ENCODE measurements around the gene ACP5.
"Not testable (repeated sequence)": the region's sequence is repeated elsewhere in the genome, so short reads cannot be mapped to it uniquely, and the experiment has no call there.

Gene ACP5

GRCh38 chr19:11578258-11579142, 1.1 kb upstream of the ACP5 start:
- no peaks in the 10 kb centered on the region for H3K9me3 ChIP-seq (ENCODE audit: control insufficient read depth, low read length)
- no peak overlapping the region for H3K27ac ChIP-seq (ENCODE audit: low read depth, low read length, severe bottlenecking)
- H3K4me3 ChIP-seq (ENCODE audit: extremely low read depth, insufficient read depth, low read length, poor library complexity, severe bottlenecking), result no peak overlapping the region
- H3K36me3 ChIP-seq (ENCODE audit: control insufficient read depth, insufficient read depth, low read length), result no peaks in the 10 kb centered on the region
- 89 to 92% methylated on average over 53 to 56 of the region's 62 CpGs for WGBS, 2 experiments (ENCODE audit: insufficient coverage in 2 of 2)
- H3K4me1 ChIP-seq (ENCODE audit: control insufficient read depth, insufficient read depth, low read length, poor library complexity, severe bottlenecking), result no peaks in the 10 kb centered on the region

GRCh38 chr19:11576227-11576626, 1.2 kb downstream of the ACP5 start:
- Histone ChIP-seq H3K9me3 (ENCODE audit: control insufficient read depth, low read length) (no peaks in the 10 kb centered on the region), H3K27ac (ENCODE audit: low read depth, low read length, severe bottlenecking) (no peak overlapping the region), H3K4me1 (ENCODE audit: control insufficient read depth, insufficient read depth, low read length, poor library complexity, severe bottlenecking) (no peaks in the 10 kb centered on the region), H3K36me3 (ENCODE audit: control insufficient read depth, insufficient read depth, low read length) (no peaks in the 10 kb centered on the region), H3K4me3 (ENCODE audit: extremely low read depth, insufficient read depth, low read length, poor library complexity, severe bottlenecking) (no peak overlapping the region)
- WGBS, 2 experiments (ENCODE audit: insufficient coverage in 2 of 2), result 82 to 89% methylated on average over 13 to 15 of the region's 15 CpGs

GRCh38 chr19:11574689-11575088, 2.8 kb downstream of the ACP5 start:
- 95 to 98% methylated on average over 9 of the region's 9 CpGs for whole genome bisulfite sequencing, 2 experiments (ENCODE audit: insufficient coverage in 2 of 2)
- Histone ChIP-seq H3K27ac (ENCODE audit: low read depth, low read length, severe bottlenecking) (no peak overlapping the region), H3K4me3 (ENCODE audit: extremely low read depth, insufficient read depth, low read length, poor library complexity, severe bottlenecking) (no peak overlapping the region), H3K36me3 (ENCODE audit: control insufficient read depth, insufficient read depth, low read length) (no peaks in the 10 kb centered on the region), H3K9me3 (ENCODE audit: control insufficient read depth, low read length) (no peaks in the 10 kb centered on the region), H3K4me1 (ENCODE audit: control insufficient read depth, insufficient read depth, low read length, poor library complexity, severe bottlenecking) (no peaks in the 10 kb centered on the region)

- WGBS, 2 experiments (ENCODE audit: insufficient coverage in 2 of 2), result 69 to 79% methylated on average over 3 to 4 of the region's 4 CpGs
- H3K9me3 ChIP-seq (ENCODE audit: control insufficient read depth, low read length); H3K4me1 ChIP-seq (ENCODE audit: control insufficient read depth, insufficient read depth, low read length, poor library complexity, severe bottlenecking); H3K27ac ChIP-seq (ENCODE audit: low read depth, low read length, severe bottlenecking); H3K36me3 ChIP-seq (ENCODE audit: control insufficient read depth, insufficient read depth, low read length); H3K4me3 ChIP-seq (ENCODE audit: extremely low read depth, insufficient read depth, low read length, poor library complexity, severe bottlenecking): not testable (repeated sequence)
Observed at GRCh38 chr19:11573763-11574162, 3.7 kb downstream of the ACP5 start.

GRCh38 chr19:11573354-11573753, 4.1 kb downstream of the ACP5 start:
- H3K27ac ChIP-seq (ENCODE audit: low read depth, low read length, severe bottlenecking); H3K4me3 ChIP-seq (ENCODE audit: extremely low read depth, insufficient read depth, low read length, poor library complexity, severe bottlenecking); H3K9me3 ChIP-seq (ENCODE audit: control insufficient read depth, low read length); H3K36me3 ChIP-seq (ENCODE audit: control insufficient read depth, insufficient read depth, low read length); H3K4me1 ChIP-seq (ENCODE audit: control insufficient read depth, insufficient read depth, low read length, poor library complexity, severe bottlenecking): not testable (repeated sequence)
- 92 to 95% methylated on average over 3 to 4 of the region's 6 CpGs for WGBS, 2 experiments (ENCODE audit: insufficient coverage in 2 of 2)

- Histone ChIP-seq H3K27ac (ENCODE audit: low read depth, low read length, severe bottlenecking) (no peak overlapping the region), H3K9me3 (ENCODE audit: control insufficient read depth, low read length) (no peaks in the 10 kb centered on the region), H3K4me3 (ENCODE audit: extremely low read depth, insufficient read depth, low read length, poor library complexity, severe bottlenecking) (no peak overlapping the region), H3K4me1 (ENCODE audit: control insufficient read depth, insufficient read depth, low read length, poor library complexity, severe bottlenecking) (no peaks in the 10 kb centered on the region), H3K36me3 (ENCODE audit: control insufficient read depth, insufficient read depth, low read length) (no peaks in the 10 kb centered on the region)
- 92% methylated on average over 2 of the region's 5 CpGs; no CpG with 5 or more reads in 1 of the 2 experiments for WGBS, 2 experiments (ENCODE audit: insufficient coverage in 2 of 2)
Observed at GRCh38 chr19:11570039-11570462, 7.4 kb downstream of the ACP5 start.

- WGBS, 2 experiments (ENCODE audit: insufficient coverage in 2 of 2), result 89 to 100% methylated on average over 1 to 2 of the region's 2 CpGs
- H3K4me3 ChIP-seq (ENCODE audit: extremely low read depth, insufficient read depth, low read length, poor library complexity, severe bottlenecking), result no peak overlapping the region
- no peaks in the 10 kb centered on the region for H3K4me1 ChIP-seq (ENCODE audit: control insufficient read depth, insufficient read depth, low read length, poor library complexity, severe bottlenecking)
- no peaks in the 10 kb centered on the region for H3K36me3 ChIP-seq (ENCODE audit: control insufficient read depth, insufficient read depth, low read length)
- no peaks in the 10 kb centered on the region for H3K9me3 ChIP-seq (ENCODE audit: control insufficient read depth, low read length)
- no peak overlapping the region for H3K27ac ChIP-seq (ENCODE audit: low read depth, low read length, severe bottlenecking)
Observed at GRCh38 chr19:11566164-11566563, 11.3 kb downstream of the ACP5 start.

GRCh38 chr19:11565649-11565980, 11.8 kb downstream of the ACP5 start:
- H3K4me3 ChIP-seq (ENCODE audit: extremely low read depth, insufficient read depth, low read length, poor library complexity, severe bottlenecking); H3K27ac ChIP-seq (ENCODE audit: low read depth, low read length, severe bottlenecking); H3K36me3 ChIP-seq (ENCODE audit: control insufficient read depth, insufficient read depth, low read length); H3K4me1 ChIP-seq (ENCODE audit: control insufficient read depth, insufficient read depth, low read length, poor library complexity, severe bottlenecking); H3K9me3 ChIP-seq (ENCODE audit: control insufficient read depth, low read length): not testable (repeated sequence)
- 73 to 100% methylated on average over 1 of the region's 5 CpGs for WGBS, 2 experiments (ENCODE audit: insufficient coverage in 2 of 2)

GRCh38 chr19:11564082-11564807, 13.2 kb downstream of the ACP5 start:
- not testable (repeated sequence) for H3K36me3 ChIP-seq (ENCODE audit: control insufficient read depth, insufficient read depth, low read length); H3K4me3 ChIP-seq (ENCODE audit: extremely low read depth, insufficient read depth, low read length, poor library complexity, severe bottlenecking); H3K4me1 ChIP-seq (ENCODE audit: control insufficient read depth, insufficient read depth, low read length, poor library complexity, severe bottlenecking); H3K27ac ChIP-seq (ENCODE audit: low read depth, low read length, severe bottlenecking); H3K9me3 ChIP-seq (ENCODE audit: control insufficient read depth, low read length)
- 94 to 100% methylated on average over 2 to 4 of the region's 6 CpGs for WGBS, 2 experiments (ENCODE audit: insufficient coverage in 2 of 2)

- 89 to 99% methylated on average over 7 to 8 of the region's 8 CpGs for WGBS, 2 experiments (ENCODE audit: insufficient coverage in 2 of 2)
- Histone ChIP-seq H3K4me1 (ENCODE audit: control insufficient read depth, insufficient read depth, low read length, poor library complexity, severe bottlenecking) (no peaks in the 10 kb centered on the region), H3K27ac (ENCODE audit: low read depth, low read length, severe bottlenecking) (no peak overlapping the region), H3K36me3 (ENCODE audit: control insufficient read depth, insufficient read depth, low read length) (no peaks in the 10 kb centered on the region), H3K4me3 (ENCODE audit: extremely low read depth, insufficient read depth, low read length, poor library complexity, severe bottlenecking) (no peak overlapping the region), H3K9me3 (ENCODE audit: control insufficient read depth, low read length) (no peaks in the 10 kb centered on the region)
Observed at GRCh38 chr19:11563532-11563931, 13.9 kb downstream of the ACP5 start.
